Tibial artery (tissue), 4 donors: Measurements from ENCODE around the gene SPIN2B.
"Not testable (repeated sequence)": the region's sequence is repeated elsewhere in the genome, so short reads cannot be mapped to it uniquely, and the experiment has no call there.

Experiments
- DNase-seq, 2 donors: peaks; one replicate each; pipeline ENCODE4 v3.0.0-alpha.2; 2019
- H3K27ac ChIP-seq, 2 donors: fragments of 200-600 bp; sonication (generic) in 1 of 2; 1 replicate in 1 of 2; 2 replicates in 1 of 2; pipeline ENCODE4 v1.5.1; 2018 to 2019; ENCODE audit warnings: mild to moderate bottlenecking in 1 of 2
- H3K27me3 ChIP-seq, 2 donors: fragments of 200-600 bp; sonication (generic) in 1 of 2; one replicate each; pipeline versions ENCODE4 v1.5.1 to v1.6.0; 2016 to 2019
- H3K36me3 ChIP-seq, 3 donors: fragments of 200-600 bp; sonication (generic) in 2 of 3; one replicate each; pipeline ENCODE4 v1.5.1; 2016 to 2019; ENCODE audit warnings: mild to moderate bottlenecking in 2 of 3
- H3K4me1 ChIP-seq, 4 donors: fragments of 200-600 bp; sonication (generic) in 2 of 4; 1 replicate in 3 of 4; 2 replicates in 1 of 4; pipeline ENCODE4 v1.5.1; 2016 to 2019
- H3K4me3 ChIP-seq, 2 donors: fragments of 200-600 bp; sonication (generic) in 1 of 2; 1 replicate in 1 of 2; 2 replicates in 1 of 2; pipeline ENCODE4 v1.5.1; 2018 to 2019; ENCODE audit warnings: mild to moderate bottlenecking in 2 of 2
- H3K9me3 ChIP-seq, 3 donors: fragments of 200-600 bp; sonication (generic) in 1 of 3; one replicate each; pipeline ENCODE4 v1.5.1; 2016 to 2019
- intact Hi-C: fragments of 100-400 bp; cut with DNase I; formaldehyde crosslinking; loops from one replicate; pipeline ENCODE4 v1.15.0; 2023; ENCODE audit warnings: low total_unique reads
- TF ChIP-seq, protein P1 (sequence below), 2 experiments: fragments of 200-600 bp in 1 of 2; fragments of 450-650 bp in 1 of 2; IDR thresholded peaks; one replicate each; pipeline ENCODE4 v1.5.1; 2017 to 2019; ENCODE audit warnings: antibody characterized with exemption in 2 of 2, mild to moderate bottlenecking in 1 of 2, moderate library complexity in 1 of 2

The SPIN2B gene

GRCh38 chrX:57119416-57119815 is 1.9 kb downstream of the SPIN2B start:
- TF ChIP-seq, protein P1, sequence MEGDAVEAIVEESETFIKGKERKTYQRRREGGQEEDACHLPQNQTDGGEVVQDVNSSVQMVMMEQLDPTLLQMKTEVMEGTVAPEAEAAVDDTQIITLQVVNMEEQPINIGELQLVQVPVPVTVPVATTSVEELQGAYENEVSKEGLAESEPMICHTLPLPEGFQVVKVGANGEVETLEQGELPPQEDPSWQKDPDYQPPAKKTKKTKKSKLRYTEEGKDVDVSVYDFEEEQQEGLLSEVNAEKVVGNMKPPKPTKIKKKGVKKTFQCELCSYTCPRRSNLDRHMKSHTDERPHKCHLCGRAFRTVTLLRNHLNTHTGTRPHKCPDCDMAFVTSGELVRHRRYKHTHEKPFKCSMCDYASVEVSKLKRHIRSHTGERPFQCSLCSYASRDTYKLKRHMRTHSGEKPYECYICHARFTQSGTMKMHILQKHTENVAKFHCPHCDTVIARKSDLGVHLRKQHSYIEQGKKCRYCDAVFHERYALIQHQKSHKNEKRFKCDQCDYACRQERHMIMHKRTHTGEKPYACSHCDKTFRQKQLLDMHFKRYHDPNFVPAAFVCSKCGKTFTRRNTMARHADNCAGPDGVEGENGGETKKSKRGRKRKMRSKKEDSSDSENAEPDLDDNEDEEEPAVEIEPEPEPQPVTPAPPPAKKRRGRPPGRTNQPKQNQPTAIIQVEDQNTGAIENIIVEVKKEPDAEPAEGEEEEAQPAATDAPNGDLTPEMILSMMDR (IDR thresholded peaks at IDR 0.05) = no peak
- Histone ChIP-seq H3K36me3 (peaks cover 0 to 2% (median 0%) of the 10 kb centered on the region in 3 donors), H3K4me1 (no peaks in the 10 kb centered on the region), H3K4me3 (no peak overlapping the region), H3K27me3 (no peaks in the 10 kb centered on the region), H3K27ac (no peak overlapping the region), H3K9me3 (no peaks in the 10 kb centered on the region)
- DNase-seq = no peak
- intact Hi-C loops = no loop called here

GRCh38 chrX:57117566-57117965 is 3.8 kb downstream of the SPIN2B start:
- H3K36me3 ChIP-seq, intact Hi-C loops, H3K27me3 ChIP-seq, H3K9me3 ChIP-seq, DNase-seq, H3K4me1 ChIP-seq, H3K4me3 ChIP-seq, H3K27ac ChIP-seq: not testable (repeated sequence)

- H3K4me3 ChIP-seq = no peak overlapping the region
- no peaks in the 10 kb centered on the region for H3K27me3 ChIP-seq
- TF ChIP-seq, protein P1 (IDR thresholded peaks at IDR 0.05) = no peak
- H3K27ac ChIP-seq = no peak overlapping the region
- intact Hi-C loops = no loop called here
- H3K36me3 ChIP-seq = peaks cover 0 to 14% (median 8%) of the 10 kb centered on the region in 3 donors
- H3K4me1 ChIP-seq = no peaks in the 10 kb centered on the region
- H3K9me3 ChIP-seq = peaks cover 0 to 17% (median 17%) of the 10 kb centered on the region in 3 donors
- no peak for DNase-seq
Measured at GRCh38 chrX:57104921-57105398, 16.4 kb downstream of the SPIN2B start.

GRCh38 chrX:57104406-57104805 is 16.9 kb downstream of the SPIN2B start:
- Histone ChIP-seq H3K4me1 (no peaks in the 10 kb centered on the region), H3K4me3 (no peak overlapping the region), H3K27me3 (no peaks in the 10 kb centered on the region), H3K27ac (no peak overlapping the region), H3K36me3 (peaks cover 0 to 14% (median 8%) of the 10 kb centered on the region in 3 donors), H3K9me3 (peaks cover 0 to 17% (median 17%) of the 10 kb centered on the region in 3 donors)
- intact Hi-C loops = no loop called here
- TF ChIP-seq, protein P1 (IDR thresholded peaks at IDR 0.05) = no peak
- DNase-seq = no peak

- intact Hi-C loops = no loop called here
- H3K4me3 ChIP-seq = no peak overlapping the region
- no peaks in the 10 kb centered on the region for H3K4me1 ChIP-seq
- no peak overlapping the region for H3K27ac ChIP-seq
- DNase-seq = no peak
- peaks cover 0 to 26% (median 17%) of the 10 kb centered on the region in 3 donors for H3K9me3 ChIP-seq
- H3K36me3 ChIP-seq = peaks cover 0 to 9% (median 1%) of the 10 kb centered on the region in 3 donors
- no peaks in the 10 kb centered on the region for H3K27me3 ChIP-seq
- TF ChIP-seq, protein P1 (IDR thresholded peaks at IDR 0.05) = no peak
Measured at GRCh38 chrX:57103489-57103888, 17.9 kb downstream of the SPIN2B start.

DNA sequence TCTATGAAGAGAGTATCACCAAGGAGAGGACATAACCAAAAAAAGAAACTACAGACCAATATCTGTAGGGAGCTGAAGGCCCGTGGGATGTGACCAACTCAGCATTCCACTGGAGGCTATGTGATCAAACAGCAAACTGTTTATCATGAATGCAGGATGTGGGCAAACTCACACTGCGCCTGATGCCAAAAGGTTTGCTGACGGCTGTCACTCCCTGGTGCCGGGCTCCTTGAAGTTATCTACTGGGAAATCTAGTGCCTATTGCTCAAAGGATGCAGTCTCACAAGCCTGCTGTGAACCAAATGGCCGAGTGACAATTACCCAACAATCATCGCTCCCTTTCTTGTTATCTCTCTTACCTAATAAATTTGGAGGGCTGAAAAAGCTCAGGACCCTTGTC is 18.4 kb downstream of the SPIN2B start:
- H3K27me3 ChIP-seq, H3K36me3 ChIP-seq, DNase-seq, H3K4me3 ChIP-seq, intact Hi-C loops, H3K27ac ChIP-seq, H3K4me1 ChIP-seq: not testable (repeated sequence)
- peaks cover 0 to 27% (median 17%) of the 10 kb centered on the region in 3 donors for H3K9me3 ChIP-seq

DNA sequence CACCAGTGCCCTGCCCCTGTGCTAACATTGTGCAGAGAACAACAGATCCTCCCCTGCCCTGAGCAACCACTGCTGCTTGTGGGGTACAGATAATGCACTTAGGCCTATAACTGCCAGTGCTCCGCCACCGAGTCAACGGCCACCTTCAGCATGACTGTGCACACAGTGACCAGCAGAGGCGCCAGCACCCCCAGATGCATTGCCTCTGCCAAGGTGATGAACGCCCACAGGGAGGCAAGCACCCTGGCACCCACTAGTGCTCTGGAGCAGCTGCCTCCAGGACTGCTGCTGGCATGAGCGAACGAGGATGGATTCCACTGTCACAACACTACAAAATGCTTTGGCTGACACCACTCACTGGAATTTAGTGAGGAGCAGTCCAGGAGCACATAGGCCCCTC is 38.2 kb downstream of the SPIN2B start:
- intact Hi-C loops = no loop called here

More for the DNA sequence above, 38.2 kb downstream of the SPIN2B start:
- H3K27me3 ChIP-seq = no peaks in the 10 kb centered on the region
- no peak for DNase-seq
- peaks cover 0 to 16% (median 11%) of the 10 kb centered on the region in 3 donors for H3K36me3 ChIP-seq
- H3K4me3 ChIP-seq = no peak overlapping the region
- no peaks in the 10 kb centered on the region for H3K4me1 ChIP-seq
- TF ChIP-seq, protein P1 (IDR thresholded peaks at IDR 0.05) = no peak
- H3K9me3 ChIP-seq = peaks cover 0 to 23% (median 10%) of the 10 kb centered on the region in 3 donors
- H3K27ac ChIP-seq = no peak overlapping the region
